ENCODE data around the gene MANEAL.

GRCh38 chr1:37794372-37795339 is 1.0 kb downstream of the MANEAL start:
- no peak for TF ChIP-seq POLR2A (IDR thresholded peaks at IDR 0.05)
- no peak for TF ChIP-seq CTCF (IDR thresholded peaks at IDR 0.05)
